ENCODE measurements around the gene MFAP2. TPM values are rescaled to one million over a fixed set of nuclear protein-coding genes. Genes with fewer than 3 reads are reported as not detected.

Gene MFAP2
- total and polyA plus RNA-seq, 2 experiments from 2014 or later, result 129 to 255 TPM

DNA sequence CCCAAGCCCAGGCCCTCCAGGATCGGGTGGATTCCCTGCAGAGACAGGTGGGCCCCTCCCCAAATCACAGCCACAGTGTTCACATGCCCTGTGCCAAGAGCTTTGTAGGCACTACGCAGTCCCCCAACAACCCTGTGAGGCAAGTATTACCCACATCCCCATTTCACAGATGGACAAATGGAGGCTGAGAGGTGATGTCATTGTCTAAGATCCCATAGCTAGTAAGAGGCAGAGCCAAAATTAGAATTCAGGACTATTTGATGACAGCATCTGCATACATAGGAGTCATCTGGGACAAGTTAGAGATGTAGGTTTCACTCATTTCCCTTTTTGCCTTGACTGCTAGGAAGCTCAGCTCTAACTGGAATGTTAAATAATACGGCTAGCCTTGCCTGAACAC is 12.0 kb downstream of the MFAP2 start (continued):
- TF ChIP-seq EZH2 (IDR thresholded peaks at IDR 0.05; ENCODE audit: low read depth, unreplicated experiment) (no peak), EZH2phosphoT487 (IDR thresholded peaks at IDR 0.05; ENCODE audit: unreplicated experiment) (no peak), NANOG (IDR thresholded peaks at IDR 0.05; ENCODE audit: borderline replicate concordance) (no peak), JUNB (IDR thresholded peaks at IDR 0.05; ENCODE audit: unreplicated experiment) (no peak), CREB1 (CRISPR knock-in tag; IDR thresholded peaks at IDR 0.05; ENCODE audit: low read depth) (no peak), ZNF114 (CRISPR knock-in tag; IDR thresholded peaks at IDR 0.05) (no peak)

DNA sequence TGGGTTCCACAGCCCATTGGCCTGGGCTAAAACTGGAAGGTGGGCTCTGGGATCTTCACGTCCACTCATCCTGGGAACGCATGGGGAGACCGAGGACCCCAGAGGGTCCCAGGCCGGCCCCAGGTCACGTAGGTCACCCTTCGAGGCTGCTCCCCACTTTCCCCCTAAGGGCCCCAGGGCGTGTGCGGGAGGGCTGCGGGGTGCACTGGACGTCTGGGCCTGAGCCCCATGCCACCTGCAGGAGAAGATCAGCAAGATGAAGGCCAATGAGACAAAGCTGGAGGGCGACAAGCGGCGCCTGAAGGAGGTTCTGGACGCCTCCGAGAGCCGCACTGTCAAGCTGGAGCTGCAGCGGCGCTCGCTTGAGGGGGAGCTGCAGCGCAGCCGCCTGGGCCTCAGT is 12.5 kb downstream of the MFAP2 start:
- no peaks in the 10 kb centered on the region; the same call in 1 of the 2 replicates for H3K36me3 ChIP-seq (ENCODE audit: insufficient read depth)
- H3K79me2 ChIP-seq (replicated peaks; ENCODE audit: insufficient read depth), result no peaks in the 10 kb centered on the region
- H3K4me1 ChIP-seq (ENCODE audit: insufficient read depth), result peaks cover 7% of the 10 kb centered on the region; the same call in 1 of the 2 replicates

More for the DNA sequence above, 12.5 kb downstream of the MFAP2 start:
- peaks cover 48% of the 10 kb centered on the region for H3K36me3 Mint-ChIP-seq (ENCODE audit: low read depth)
- no peak for ATAC-seq
- TF ChIP-seq, protein P1, sequence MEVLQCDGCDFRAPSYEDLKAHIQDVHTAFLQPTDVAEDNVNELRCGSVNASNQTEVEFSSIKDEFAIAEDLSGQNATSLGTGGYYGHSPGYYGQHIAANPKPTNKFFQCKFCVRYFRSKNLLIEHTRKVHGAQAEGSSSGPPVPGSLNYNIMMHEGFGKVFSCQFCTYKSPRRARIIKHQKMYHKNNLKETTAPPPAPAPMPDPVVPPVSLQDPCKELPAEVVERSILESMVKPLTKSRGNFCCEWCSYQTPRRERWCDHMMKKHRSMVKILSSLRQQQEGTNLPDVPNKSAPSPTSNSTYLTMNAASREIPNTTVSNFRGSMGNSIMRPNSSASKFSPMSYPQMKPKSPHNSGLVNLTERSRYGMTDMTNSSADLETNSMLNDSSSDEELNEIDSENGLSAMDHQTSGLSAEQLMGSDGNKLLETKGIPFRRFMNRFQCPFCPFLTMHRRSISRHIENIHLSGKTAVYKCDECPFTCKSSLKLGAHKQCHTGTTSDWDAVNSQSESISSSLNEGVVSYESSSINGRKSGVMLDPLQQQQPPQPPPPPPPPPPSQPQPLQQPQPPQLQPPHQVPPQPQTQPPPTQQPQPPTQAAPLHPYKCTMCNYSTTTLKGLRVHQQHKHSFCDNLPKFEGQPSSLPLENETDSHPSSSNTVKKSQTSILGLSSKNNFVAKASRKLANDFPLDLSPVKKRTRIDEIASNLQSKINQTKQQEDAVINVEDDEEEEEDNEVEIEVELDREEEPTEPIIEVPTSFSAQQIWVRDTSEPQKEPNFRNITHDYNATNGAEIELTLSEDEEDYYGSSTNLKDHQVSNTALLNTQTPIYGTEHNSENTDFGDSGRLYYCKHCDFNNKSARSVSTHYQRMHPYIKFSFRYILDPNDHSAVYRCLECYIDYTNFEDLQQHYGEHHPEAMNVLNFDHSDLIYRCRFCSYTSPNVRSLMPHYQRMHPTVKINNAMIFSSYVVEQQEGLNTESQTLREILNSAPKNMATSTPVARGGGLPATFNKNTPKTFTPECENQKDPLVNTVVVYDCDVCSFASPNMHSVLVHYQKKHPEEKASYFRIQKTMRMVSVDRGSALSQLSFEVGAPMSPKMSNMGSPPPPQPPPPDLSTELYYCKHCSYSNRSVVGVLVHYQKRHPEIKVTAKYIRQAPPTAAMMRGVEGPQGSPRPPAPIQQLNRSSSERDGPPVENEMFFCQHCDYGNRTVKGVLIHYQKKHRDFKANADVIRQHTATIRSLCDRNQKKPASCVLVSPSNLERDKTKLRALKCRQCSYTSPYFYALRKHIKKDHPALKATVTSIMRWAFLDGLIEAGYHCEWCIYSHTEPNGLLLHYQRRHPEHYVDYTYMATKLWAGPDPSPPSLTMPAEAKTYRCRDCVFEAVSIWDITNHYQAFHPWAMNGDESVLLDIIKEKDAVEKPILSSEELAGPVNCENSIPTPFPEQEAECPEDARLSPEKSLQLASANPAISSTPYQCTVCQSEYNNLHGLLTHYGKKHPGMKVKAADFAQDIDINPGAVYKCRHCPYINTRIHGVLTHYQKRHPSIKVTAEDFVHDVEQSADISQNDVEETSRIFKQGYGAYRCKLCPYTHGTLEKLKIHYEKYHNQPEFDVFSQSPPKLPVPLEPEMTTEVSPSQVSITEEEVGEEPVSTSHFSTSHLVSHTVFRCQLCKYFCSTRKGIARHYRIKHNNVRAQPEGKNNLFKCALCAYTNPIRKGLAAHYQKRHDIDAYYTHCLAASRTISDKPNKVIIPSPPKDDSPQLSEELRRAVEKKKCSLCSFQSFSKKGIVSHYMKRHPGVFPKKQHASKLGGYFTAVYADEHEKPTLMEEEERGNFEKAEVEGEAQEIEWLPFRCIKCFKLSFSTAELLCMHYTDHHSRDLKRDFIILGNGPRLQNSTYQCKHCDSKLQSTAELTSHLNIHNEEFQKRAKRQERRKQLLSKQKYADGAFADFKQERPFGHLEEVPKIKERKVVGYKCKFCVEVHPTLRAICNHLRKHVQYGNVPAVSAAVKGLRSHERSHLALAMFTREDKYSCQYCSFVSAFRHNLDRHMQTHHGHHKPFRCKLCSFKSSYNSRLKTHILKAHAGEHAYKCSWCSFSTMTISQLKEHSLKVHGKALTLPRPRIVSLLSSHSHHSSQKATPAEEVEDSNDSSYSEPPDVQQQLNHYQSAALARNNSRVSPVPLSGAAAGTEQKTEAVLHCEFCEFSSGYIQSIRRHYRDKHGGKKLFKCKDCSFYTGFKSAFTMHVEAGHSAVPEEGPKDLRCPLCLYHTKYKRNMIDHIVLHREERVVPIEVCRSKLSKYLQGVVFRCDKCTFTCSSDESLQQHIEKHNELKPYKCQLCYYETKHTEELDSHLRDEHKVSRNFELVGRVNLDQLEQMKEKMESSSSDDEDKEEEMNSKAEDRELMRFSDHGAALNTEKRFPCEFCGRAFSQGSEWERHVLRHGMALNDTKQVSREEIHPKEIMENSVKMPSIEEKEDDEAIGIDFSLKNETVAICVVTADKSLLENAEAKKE (CRISPR knock-in tag; IDR thresholded peaks at IDR 0.05), result no peak
- no peak for TF ChIP-seq POLR2AphosphoS5 (IDR thresholded peaks at IDR 0.05; ENCODE audit: low read depth)
- no peak for TF ChIP-seq ZNF114 (CRISPR knock-in tag; IDR thresholded peaks at IDR 0.05)
- no peak for TF ChIP-seq EZH2 (IDR thresholded peaks at IDR 0.05; ENCODE audit: low read depth, unreplicated experiment)
- H3K9me2 ChIP-seq (ENCODE audit: insufficient read depth), result no peaks in the 10 kb centered on the region
- no peak overlapping the region for H3K27ac ChIP-seq (ENCODE audit: low read depth)
- 0 out of 2 replicates have a peak, but pooled peaks cover 8% of the 10 kb centered on the region for H4K20me1 ChIP-seq (replicated peaks; ENCODE audit: insufficient read depth)
- H3K4me3 ChIP-seq, result no peak overlapping the region
- peaks cover 13% of the 10 kb centered on the region for H3K27me3 Mint-ChIP-seq (ENCODE audit: insufficient read depth, low read depth, poor library complexity)
- H3K27ac Mint-ChIP-seq, result no peak overlapping the region
- H3K27me3 ChIP-seq (ENCODE audit: insufficient read depth), result no peaks in the 10 kb centered on the region
- peaks cover 16% of the 10 kb centered on the region for H3K4me1 Mint-ChIP-seq
- no peaks in the 10 kb centered on the region for H3K9me3 Mint-ChIP-seq
- peaks cover 12% of the 10 kb centered on the region; the same call in 1 of the 2 replicates for H3F3A ChIP-seq (replicated peaks; ENCODE audit: low read depth)
- H2AFZ ChIP-seq, result no peak overlapping the region
- H3K4me3 Mint-ChIP-seq, result no peak overlapping the region
- DNase-seq (ENCODE audit: low spot score), result no peak
- H3K4me2 ChIP-seq, result no peak overlapping the region
